T-cell (primary cell): ENCODE results near the gene ACTRT2. TPM values are rescaled to one million over a fixed set of nuclear protein-coding genes. Genes with fewer than 3 reads are reported as not detected.

Source experiments
- ATAC-seq, 4 experiments: fragments of 200-7000 bp in 3 of 4; fragments of 150-1000 bp in 1 of 4; cut with Tn5 transposase; replicated peaks in 1 of 4; 1 replicate in 3 of 4; 2 replicates in 1 of 4; pipeline ENCODE4 v1.10.0; 2021; ENCODE audit warnings: moderate library complexity in 3 of 4, mild to moderate bottlenecking in 2 of 4, moderate number of reproducible peaks in 1 of 4
- CTCF ChIA-PET, 2 donors: fragments of 300-600 bp; sonication (Branson Sonifier 250); formaldehyde crosslinking; loops; one replicate each; lab custom pipeline; 2022; ENCODE audit warnings: antibody characterized with exemption in 2 of 2; lab: Charles Lee
- POLR2A ChIA-PET, 2 donors: fragments of 300-600 bp; sonication (Branson Sonifier 250); formaldehyde crosslinking; loops; one replicate each; lab custom pipeline; 2022; ENCODE audit warnings: antibody characterized with exemption in 2 of 2; lab: Charles Lee
- DNase-seq, 35 experiments: peaks; one replicate each; pipeline versions ENCODE4 v3.0.0 to v3.0.0-alpha.2; 2013 to 2023
- H3K27ac ChIP-seq: one replicate; pipeline ENCODE4 v1.5.1; 2013; ENCODE audit warnings: low read length
- H3K27me3 ChIP-seq, 2 experiments: replicated peaks in 1 of 2; 1 replicate in 1 of 2; 2 replicates in 1 of 2; pipeline versions ENCODE4 v1.6.1 to v1.7.0; 2013; ENCODE audit warnings: low read length in 1 of 2, mixed read lengths in 1 of 2; ENCODE audit not compliant: control insufficient read depth in 2 of 2, insufficient read depth in 2 of 2; ENCODE audit errors: extremely low read depth in 1 of 2
- H3K36me3 ChIP-seq, 2 donors: 1 replicate in 1 of 2; 2 replicates in 1 of 2; pipeline versions ENCODE4 v1.6.1 to v1.7.0; 2013; ENCODE audit warnings: low read length in 1 of 2; ENCODE audit not compliant: control insufficient read depth in 2 of 2, insufficient read depth in 1 of 2; ENCODE audit errors: extremely low read depth in 1 of 2
- H3K4me1 ChIP-seq, 2 experiments: 1 replicate in 1 of 2; 2 replicates in 1 of 2; pipeline versions ENCODE4 v1.6.1 to v1.7.0; 2013; ENCODE audit warnings: low read length in 2 of 2, mixed read lengths in 1 of 2; ENCODE audit not compliant: insufficient read depth in 2 of 2, control insufficient read depth in 1 of 2; ENCODE audit errors: extremely low read depth in 1 of 2
- H3K4me3 ChIP-seq, 2 donors: 1 replicate in 1 of 2; 2 replicates in 1 of 2; pipeline versions ENCODE4 v1.5.1 to v1.7.0; 2013; ENCODE audit warnings: mild to moderate bottlenecking in 2 of 2, low read length in 1 of 2, moderate library complexity in 1 of 2; ENCODE audit not compliant: control insufficient read depth in 1 of 2; ENCODE audit errors: extremely low read depth in 1 of 2
- H3K9me3 ChIP-seq: 2 replicates; pipeline ENCODE4 v1.7.0; 2013
- H3K27ac Mint-ChIP-seq, 2 donors: one replicate each; pipeline ENCODE4 v1.8.0; 2020 to 2021; ENCODE audit warnings: mild to moderate bottlenecking in 2 of 2, mixed read lengths in 2 of 2
- H3K27me3 Mint-ChIP-seq, 2 donors: one replicate each; pipeline ENCODE4 v1.8.0; 2021 to 2022; ENCODE audit warnings: mixed read lengths in 2 of 2
- H3K36me3 Mint-ChIP-seq: one replicate; pipeline ENCODE4 v1.8.0; 2021; ENCODE audit warnings: mixed read lengths
- H3K4me1 Mint-ChIP-seq, 3 donors: one replicate each; pipeline ENCODE4 v1.8.0; 2020 to 2022; ENCODE audit warnings: mixed read lengths in 3 of 3, mild to moderate bottlenecking in 1 of 3
- H3K4me3 Mint-ChIP-seq, 3 donors: one replicate each; pipeline ENCODE4 v1.8.0; 2020 to 2022; ENCODE audit warnings: mild to moderate bottlenecking in 3 of 3, mixed read lengths in 3 of 3, moderate library complexity in 3 of 3
- H3K9me3 Mint-ChIP-seq, 3 donors: one replicate each; pipeline ENCODE4 v1.8.0; 2020 to 2022; ENCODE audit warnings: mixed read lengths in 3 of 3
- WGBS: methylation state at CpG from one replicate; pipeline ENCODE4 v1.1.5; 2013; ENCODE audit warnings: missing lambda C conversion rate; ENCODE audit not compliant: insufficient coverage; 5-methylcytosine and 5-hydroxymethylcytosine counted together
- total RNA-seq, 35 experiments: library from RNA in 6 of 35; stranded (reverse) in 6 of 35; fragments of 120-200 nt in 1 of 35; gene quantifications; one replicate each; pipeline versions ENCODE4 v1.2.1 to v1.2.4 and lab custom pipeline; 2013 to 2026

The ACTRT2 gene
- total RNA-seq, 5 donors from 2014 or later (not counting 1 experiment from before 2014, with no cell fraction given) = not detected

GRCh38 chr1:3001471-3002348 lies 19.6 kb upstream of the ACTRT2 start:
- ChIA-PET CTCF (no interaction called here), POLR2A (no interaction called here)
- H3K4me1 ChIP-seq = no peaks in the 10 kb centered on the region
- Mint-ChIP-seq H3K36me3 (no peaks in the 10 kb centered on the region), H3K9me3 (peaks cover 4 to 11% (median 11%) of the 10 kb centered on the region in 3 donors), H3K27ac (no peak overlapping the region), H3K4me1 (no peaks in the 10 kb centered on the region), H3K27me3 (peaks cover 8 to 36% of the 10 kb centered on the region in 2 donors), H3K4me3 (no peak overlapping the region)
- H3K9me3 ChIP-seq = no peaks in the 10 kb centered on the region
- ATAC-seq (no peak), DNase-seq (peak in 1 of 35 experiments; percentile 2)
- 83% methylated on average over 42 of the region's 47 CpGs for WGBS
- no peak overlapping the region for H3K27ac ChIP-seq
- peaks cover 0 to 61% of the 10 kb centered on the region in 2 experiments for H3K27me3 ChIP-seq
- no peak overlapping the region for H3K4me3 ChIP-seq
- no peaks in the 10 kb centered on the region for H3K36me3 ChIP-seq

DNA sequence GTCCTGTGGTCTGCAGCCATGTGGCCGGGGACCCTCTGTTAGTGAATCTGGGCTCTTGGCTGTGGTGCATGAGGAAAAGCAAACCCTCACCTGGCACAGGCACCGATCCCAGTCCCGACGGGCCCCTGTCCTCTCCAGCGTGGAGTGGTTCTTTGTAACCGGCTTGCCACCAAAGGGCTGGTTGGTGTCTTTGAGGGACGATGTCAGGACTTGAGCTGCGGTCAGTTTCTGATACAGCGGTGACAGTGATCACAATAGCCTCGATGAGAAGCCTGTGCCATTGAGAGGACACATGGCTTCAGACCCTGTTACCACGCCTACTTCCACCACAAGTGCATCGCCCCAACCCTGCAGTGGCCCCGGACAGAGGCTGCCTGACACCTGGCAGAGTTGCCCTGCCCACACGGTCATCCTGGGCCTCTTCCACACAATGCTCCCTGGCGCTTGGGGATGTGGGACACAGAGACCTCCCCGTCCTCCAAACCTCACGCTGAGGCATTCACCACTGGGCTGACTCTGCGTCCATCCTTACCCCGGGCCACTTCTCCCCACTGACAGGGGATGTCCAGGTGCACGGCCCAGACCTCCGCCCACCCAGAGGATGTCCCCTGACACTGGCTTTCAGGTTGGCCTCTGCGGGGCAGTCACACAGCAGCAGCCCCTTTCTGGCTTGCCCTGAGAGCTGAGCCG lies 18.8 kb upstream of the ACTRT2 start:
- Histone ChIP-seq H3K9me3 (no peaks in the 10 kb centered on the region), H3K4me3 (no peak overlapping the region), H3K27me3 (peaks cover 0 to 63% of the 10 kb centered on the region in 2 experiments), H3K4me1 (no peaks in the 10 kb centered on the region), H3K27ac (no peak overlapping the region), H3K36me3 (no peaks in the 10 kb centered on the region)
- peaks cover 8 to 37% of the 10 kb centered on the region in 2 donors for H3K27me3 Mint-ChIP-seq
- DNase-seq (peak in 1 of 35 experiments; percentile 0), ATAC-seq (no peak)
- H3K9me3 Mint-ChIP-seq = peaks cover 5 to 8% (median 7%) of the 10 kb centered on the region in 3 donors
- POLR2A ChIA-PET = no interaction called here
- no peak overlapping the region for H3K27ac Mint-ChIP-seq
- H3K36me3 Mint-ChIP-seq = no peaks in the 10 kb centered on the region
- WGBS = 86% methylated on average over 19 of the region's 23 CpGs
- CTCF ChIA-PET = no interaction called here
- H3K4me3 Mint-ChIP-seq = no peak overlapping the region
- no peaks in the 10 kb centered on the region for H3K4me1 Mint-ChIP-seq

DNA sequence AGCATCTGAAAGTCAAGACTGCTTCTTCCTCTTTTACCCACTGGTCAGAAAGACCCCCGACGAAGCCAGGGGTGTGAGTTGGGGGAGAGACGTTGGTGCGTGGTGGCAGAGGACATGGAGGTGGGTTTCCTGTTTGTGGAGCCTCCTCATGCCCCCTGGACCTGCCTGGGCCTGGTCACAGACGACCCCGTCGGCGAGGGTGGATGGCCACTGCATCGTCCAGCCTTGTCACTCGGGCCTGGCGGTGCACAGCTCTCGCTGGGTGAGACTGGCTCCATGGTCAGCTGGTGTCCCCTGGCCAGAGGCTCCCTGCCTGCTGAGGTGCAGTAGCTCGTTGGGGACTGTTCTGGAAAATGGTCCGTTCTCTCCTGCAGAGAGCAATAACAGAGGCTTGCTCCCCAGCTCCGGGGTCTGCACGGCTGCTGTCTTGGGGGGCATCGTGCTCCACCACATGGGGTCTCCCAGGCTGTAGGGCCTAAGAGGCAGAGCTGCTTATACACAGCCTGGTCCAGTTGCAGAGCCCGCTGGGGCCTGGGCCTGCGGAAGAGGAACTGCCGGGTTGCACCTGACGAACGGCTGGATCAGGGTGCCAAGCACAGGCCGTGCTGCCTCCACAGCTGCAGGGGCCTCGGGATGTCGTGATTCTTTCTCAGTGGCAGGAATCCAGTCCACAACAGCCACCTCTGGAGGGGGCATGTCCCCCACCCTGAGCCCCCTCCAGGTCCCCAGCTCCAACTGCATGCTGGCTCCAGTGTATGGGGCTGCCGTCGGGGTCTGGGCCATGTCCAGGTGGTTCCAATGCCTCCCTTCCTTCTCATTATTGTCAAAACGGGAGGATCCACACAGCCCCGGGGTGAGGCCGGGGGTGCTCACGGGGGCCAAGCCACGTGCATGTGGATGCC lies 18.0 kb upstream of the ACTRT2 start:
- H3K9me3 ChIP-seq = no peaks in the 10 kb centered on the region
- H3K36me3 ChIP-seq = no peaks in the 10 kb centered on the region
- H3K27me3 Mint-ChIP-seq = peaks cover 8 to 37% of the 10 kb centered on the region in 2 donors
- CTCF ChIA-PET = no interaction called here
- H3K36me3 Mint-ChIP-seq = no peaks in the 10 kb centered on the region
- no peak overlapping the region for H3K27ac Mint-ChIP-seq
- WGBS = 67% methylated on average over 28 of the region's 32 CpGs
- ATAC-seq = no peak
- H3K27me3 ChIP-seq = peaks cover 0 to 66% of the 10 kb centered on the region in 2 experiments
- no peak overlapping the region for H3K27ac ChIP-seq
- no peaks in the 10 kb centered on the region for H3K4me1 Mint-ChIP-seq
- POLR2A ChIA-PET = no interaction called here
- H3K9me3 Mint-ChIP-seq = peaks cover 4 to 15% (median 14%) of the 10 kb centered on the region in 3 donors
- H3K4me3 Mint-ChIP-seq = no peak overlapping the region
- no peaks in the 10 kb centered on the region for H3K4me1 ChIP-seq
- H3K4me3 ChIP-seq = no peak overlapping the region
- peak in 1 of 35 experiments; percentile 2 for DNase-seq

DNA sequence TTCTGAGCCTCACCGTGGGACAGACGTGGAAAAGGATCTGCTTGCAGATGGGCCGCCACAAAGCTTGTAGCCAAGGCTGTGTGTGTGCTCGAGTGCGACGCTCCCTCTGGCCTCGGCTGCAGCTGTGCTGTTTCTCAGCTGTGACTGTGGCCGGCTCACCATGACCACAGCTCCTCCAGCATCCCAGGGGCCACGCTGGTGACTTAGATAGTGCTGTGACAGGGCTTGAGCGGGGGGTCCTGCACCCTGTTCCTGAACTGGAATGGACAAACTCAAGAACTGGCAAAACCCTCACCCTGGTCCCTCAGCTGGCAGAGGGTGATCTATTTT lies 17.4 kb upstream of the ACTRT2 start:
- ChIA-PET POLR2A (no interaction called here), CTCF (no interaction called here)
- H3K4me1 Mint-ChIP-seq = no peaks in the 10 kb centered on the region
- H3K27ac Mint-ChIP-seq = no peak overlapping the region
- Histone ChIP-seq H3K4me3 (no peak overlapping the region), H3K27ac (no peak overlapping the region), H3K9me3 (no peaks in the 10 kb centered on the region), H3K36me3 (no peaks in the 10 kb centered on the region), H3K4me1 (no peaks in the 10 kb centered on the region), H3K27me3 (peaks cover 0 to 70% of the 10 kb centered on the region in 2 experiments)
- peaks cover 4 to 20% (median 17%) of the 10 kb centered on the region in 3 donors for H3K9me3 Mint-ChIP-seq
- peaks cover 8 to 39% of the 10 kb centered on the region in 2 donors for H3K27me3 Mint-ChIP-seq
- 89% methylated on average over 9 of the region's 10 CpGs for WGBS
- ATAC-seq (no peak), DNase-seq (peak in 1 of 35 experiments; percentile 1)
- no peaks in the 10 kb centered on the region for H3K36me3 Mint-ChIP-seq
- no peak overlapping the region for H3K4me3 Mint-ChIP-seq

DNA sequence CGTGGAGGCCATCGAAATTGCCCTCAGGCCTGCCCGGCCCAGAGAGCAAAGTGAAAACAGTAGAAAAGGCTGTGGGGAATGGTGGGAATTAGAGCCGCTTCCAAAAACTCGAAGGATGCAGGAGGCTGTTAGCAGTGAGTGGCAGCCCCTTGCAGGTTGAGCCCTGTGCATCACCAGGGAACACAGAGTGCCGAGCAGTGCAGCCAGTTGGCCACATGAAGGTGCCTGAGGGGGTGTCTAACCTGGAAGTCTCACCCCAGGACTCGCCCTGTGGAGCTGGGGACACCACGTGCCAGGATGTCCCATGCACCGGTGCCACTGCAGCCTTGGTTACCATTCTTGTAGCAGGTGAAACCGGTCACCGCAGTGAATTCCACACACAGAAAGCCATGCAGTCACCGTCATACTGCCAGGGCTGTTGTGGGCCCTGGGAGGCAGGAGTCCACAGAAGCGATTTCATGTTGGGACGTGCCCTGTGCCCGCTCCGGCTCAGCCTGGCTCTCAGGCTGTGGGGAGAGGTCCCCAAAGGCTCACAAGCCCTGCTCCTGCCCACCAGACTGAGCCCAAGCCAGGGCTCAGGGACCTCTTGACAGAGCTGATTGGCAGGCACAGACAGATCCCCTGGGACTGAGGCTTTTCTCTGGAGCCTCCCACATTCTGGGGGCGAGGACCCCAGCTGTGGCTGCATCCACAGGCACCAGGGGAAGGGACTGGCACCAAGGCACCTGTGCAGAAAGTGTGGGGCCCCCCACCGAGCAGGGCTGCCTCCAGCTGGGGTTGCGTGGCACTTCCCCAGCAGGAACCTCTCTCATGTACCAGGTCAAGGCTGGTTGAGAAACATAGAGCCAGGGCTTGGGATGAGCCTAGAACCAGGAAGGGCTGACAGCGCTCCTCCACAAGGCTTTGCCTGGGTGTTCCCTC lies 16.7 kb upstream of the ACTRT2 start:
- POLR2A ChIA-PET = no interaction called here

More for the DNA sequence above, 16.7 kb upstream of the ACTRT2 start:
- H3K27me3 ChIP-seq = peaks cover 0 to 75% of the 10 kb centered on the region in 2 experiments
- H3K4me1 Mint-ChIP-seq = no peaks in the 10 kb centered on the region
- no peak overlapping the region for H3K27ac ChIP-seq
- no peaks in the 10 kb centered on the region for H3K36me3 ChIP-seq
- CTCF ChIA-PET = no interaction called here
- no peak overlapping the region for H3K4me3 ChIP-seq
- no peaks in the 10 kb centered on the region for H3K4me1 ChIP-seq
- 76% methylated on average over 20 of the region's 20 CpGs for WGBS
- H3K36me3 Mint-ChIP-seq = no peaks in the 10 kb centered on the region
- ATAC-seq (no peak), DNase-seq (peak in 1 of 35 experiments; percentile 2)
- peaks cover 4 to 21% (median 17%) of the 10 kb centered on the region in 3 donors for H3K9me3 Mint-ChIP-seq
- no peak overlapping the region for H3K27ac Mint-ChIP-seq
- peaks cover 8 to 38% of the 10 kb centered on the region in 2 donors for H3K27me3 Mint-ChIP-seq
- no peak overlapping the region for H3K4me3 Mint-ChIP-seq
- H3K9me3 ChIP-seq = no peaks in the 10 kb centered on the region
